Fibroblast of pulmonary artery (primary cell): ENCODE measurements around the gene TENM4.

ENCODE experiments used
- DNase-seq: peaks from one replicate; pipeline ENCODE4 v3.0.0-alpha.2; 2010; ENCODE audit warnings: low read depth
- H3K4me3 ChIP-seq: replicated peaks from 2 replicates; pipeline ENCODE4 v1.5.1; 2011; ENCODE audit warnings: low read depth, mild to moderate bottlenecking, control low read depth, low read length, moderate library complexity
- CTCF ChIP-seq: IDR thresholded peaks from 2 replicates; pipeline ENCODE4 v1.5.1; 2011; ENCODE audit warnings: mild to moderate bottlenecking, control low read depth, low read length, inconsistent platforms; ENCODE audit errors: missing control alignments

TENM4 gene

GRCh38 chr11:78741741-78742140 is 699.1 kb downstream of the TENM4 start:
- DNase-seq = no peak
- no peak overlapping the region for H3K4me3 ChIP-seq
- TF ChIP-seq CTCF = no peak

- DNase-seq = no peak
- no peak for TF ChIP-seq CTCF
- H3K4me3 ChIP-seq = no peak overlapping the region
These were observed 700.4 kb downstream of the TENM4 start for GRCh38 chr11:78740199-78741071.

GRCh38 chr11:78737891-78738290 is 702.9 kb downstream of the TENM4 start:
- TF ChIP-seq CTCF = no peak
- no peak overlapping the region for H3K4me3 ChIP-seq
- no peak for DNase-seq

GRCh38 chr11:78737301-78737700 is 703.5 kb downstream of the TENM4 start:
- no peak overlapping the region for H3K4me3 ChIP-seq
- no peak for DNase-seq
- TF ChIP-seq CTCF = no peak

- TF ChIP-seq CTCF = no peak
- H3K4me3 ChIP-seq = no peak overlapping the region
- no peak for DNase-seq
These were observed 705.1 kb downstream of the TENM4 start for GRCh38 chr11:78735711-78736110.

- no peak for DNase-seq
- H3K4me3 ChIP-seq = no peak overlapping the region
- TF ChIP-seq CTCF = no peak
These were observed 707.8 kb downstream of the TENM4 start for GRCh38 chr11:78733031-78733430.

GRCh38 chr11:78732246-78732645 is 708.6 kb downstream of the TENM4 start:
- no peak for TF ChIP-seq CTCF
- DNase-seq = no peak
- H3K4me3 ChIP-seq = no peak overlapping the region
